Fibroblast of lung (primary cell): ENCODE data around the gene GOLGA6L1. TPM values are rescaled to one million over a fixed set of nuclear protein-coding genes. Genes with fewer than 3 reads are reported as not detected.
"Not testable (repeated sequence)": the region's sequence is repeated elsewhere in the genome, so short reads cannot be mapped to it uniquely, and the experiment has no call there.

Experiments used
- DNase-seq, 2 donors: peaks; one replicate each; pipeline versions ENCODE4 v3.0.0 to v3.0.0-alpha.2; 2010; ENCODE audit warnings: low read depth in 2 of 2
- H2AFZ ChIP-seq: 2 replicates; pipeline ENCODE4 v1.5.1; 2012; ENCODE audit warnings: low read length, control low read depth, inconsistent platforms
- H3K27ac ChIP-seq: 2 replicates; pipeline ENCODE4 v1.5.1; 2011; ENCODE audit warnings: low read length, control low read depth; ENCODE audit not compliant: insufficient read depth
- H3K27me3 ChIP-seq: 2 replicates; pipeline ENCODE4 v1.5.1; 2011; ENCODE audit warnings: mild to moderate bottlenecking, low read length; ENCODE audit not compliant: control insufficient read depth, insufficient read depth
- H3K36me3 ChIP-seq: 2 replicates; pipeline ENCODE4 v1.5.1; 2011; ENCODE audit warnings: low read length; ENCODE audit not compliant: control insufficient read depth, insufficient read depth
- H3K4me1 ChIP-seq: 2 replicates; pipeline ENCODE4 v1.5.1; 2011; ENCODE audit warnings: low read length; ENCODE audit not compliant: control insufficient read depth, insufficient read depth; ENCODE audit errors: extremely low read depth
- H3K4me2 ChIP-seq: 2 replicates; pipeline ENCODE4 v1.5.1; 2011; ENCODE audit warnings: low read length, control low read depth; ENCODE audit not compliant: insufficient read depth; ENCODE audit errors: extremely low read depth
- H3K4me3 ChIP-seq, 4 experiments: fragments of 200-600 bp in 1 of 4; sonication (generic) in 1 of 4; replicated peaks in 1 of 4; 2 replicates each; pipeline ENCODE4 v1.5.1; 2011 to 2016; ENCODE audit warnings: low read length in 4 of 4, low read depth in 3 of 4, mild to moderate bottlenecking in 3 of 4, control low read depth in 2 of 4, inconsistent platforms in 1 of 4, mixed read lengths in 1 of 4; ENCODE audit not compliant: insufficient read depth in 1 of 4; ENCODE audit errors: control extremely low read depth in 1 of 4
- H3K79me2 ChIP-seq: 2 replicates; pipeline ENCODE4 v1.5.1; 2012; ENCODE audit warnings: mild to moderate bottlenecking, low read length, inconsistent platforms; ENCODE audit not compliant: control insufficient read depth, insufficient read depth
- H3K9ac ChIP-seq: 2 replicates; pipeline ENCODE4 v1.5.1; 2011; ENCODE audit warnings: mild to moderate bottlenecking, low read length, control low read depth; ENCODE audit not compliant: insufficient read depth
- H3K9me3 ChIP-seq: 2 replicates; pipeline ENCODE4 v1.5.1; 2012; ENCODE audit warnings: low read depth, low read length; ENCODE audit not compliant: control insufficient read depth, insufficient read depth
- H4K20me1 ChIP-seq: 2 replicates; pipeline ENCODE4 v1.5.1; 2011; ENCODE audit warnings: low read length; ENCODE audit not compliant: control insufficient read depth, insufficient read depth; ENCODE audit errors: extremely low read depth
- polyA minus RNA-seq: library from RNA; depleted of rRNA, polyadenylated mRNA; stranded (reverse); fragments of >200 nt; gene quantifications from 2 replicates; pipeline ENCODE4 v1.2.3, GENCODE V29; 2011; ENCODE audit warnings: low replicate concordance
- polyA plus RNA-seq, 2 donors: library from polyadenylated mRNA; depleted of rRNA in 1 of 2; stranded (reverse) in 1 of 2; unstranded in 1 of 2; fragments of >200 nt; gene quantifications; 2 replicates each; pipeline ENCODE4 v1.2.1, GENCODE V29; 2011 to 2012; ENCODE audit warnings: missing spikeins in 1 of 2
- total RNA-seq: library from RNA; depleted of rRNA; stranded (reverse); fragments of >200 nt; gene quantifications from 2 replicates; pipeline ENCODE4 v1.2.1, GENCODE V29; 2014

Gene GOLGA6L1, protein sequence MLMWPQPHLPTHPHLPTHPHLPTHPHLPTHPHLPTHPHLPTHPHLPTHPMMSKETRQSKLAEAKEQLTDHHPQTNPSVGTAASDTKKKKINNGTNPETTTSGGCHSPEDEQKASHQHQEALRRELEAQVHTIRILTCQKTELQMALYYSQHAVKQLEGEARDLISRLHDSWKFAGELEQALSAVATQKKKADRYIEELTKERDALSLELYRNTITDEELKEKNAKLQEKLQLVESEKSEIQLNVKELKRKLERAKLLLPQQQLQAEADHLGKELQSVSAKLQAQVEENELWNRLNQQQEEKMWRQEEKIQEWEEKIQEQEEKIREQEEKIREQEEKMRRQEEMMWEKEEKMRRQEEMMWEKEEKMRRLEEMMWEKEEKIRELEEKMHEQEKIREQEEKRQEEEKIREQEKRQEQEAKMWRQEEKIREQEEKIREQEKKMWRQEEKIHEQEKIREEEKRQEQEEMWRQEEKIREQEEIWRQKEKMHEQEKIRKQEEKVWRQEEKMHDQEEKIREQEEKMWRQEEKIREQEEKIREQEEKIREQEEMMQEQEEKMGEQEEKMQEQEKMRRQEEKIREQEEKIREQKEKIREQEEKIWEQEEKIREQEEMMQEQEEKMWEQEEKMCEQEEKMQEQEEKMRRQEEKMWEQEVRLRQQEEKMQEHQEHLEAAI
- total RNA-seq (not detected in 2 replicates), polyA plus RNA-seq (not detected in 2 replicates), polyA minus RNA-seq (not detected in 2 replicates)
- not detected in 2 replicates for polyA plus RNA-seq (2012)

DNA sequence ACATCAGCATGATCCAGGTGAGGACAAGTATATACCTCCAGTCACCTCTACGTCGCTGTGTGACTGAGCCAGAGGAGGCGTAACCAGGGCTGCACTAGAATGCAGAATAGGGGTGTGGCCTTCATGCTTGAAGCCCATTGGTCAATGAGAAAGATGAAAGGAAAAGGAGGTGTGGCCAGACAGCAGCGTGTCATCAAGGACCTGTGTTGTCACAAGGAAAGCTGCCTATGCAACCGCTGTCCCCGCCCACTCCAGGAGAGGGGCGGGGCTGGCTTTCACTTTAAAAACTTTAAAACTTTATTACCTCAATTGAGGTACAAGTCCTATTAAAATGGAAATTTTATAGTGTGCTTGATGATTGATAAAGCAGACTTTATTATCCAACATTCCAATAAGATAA is at the start of gene GOLGA6L1:
Gene GOLGA6L1 (minus strand): TSS at position 101 of the 400 bp plus-strand sequence. CDS start 91 bp downstream, at position 10.
- H3K9ac ChIP-seq, H3K27ac ChIP-seq, H3K4me3 ChIP-seq, H3K36me3 ChIP-seq, H2AFZ ChIP-seq, H3K4me1 ChIP-seq, H3K9me3 ChIP-seq, H3K27me3 ChIP-seq, H3K4me2 ChIP-seq, H3K79me2 ChIP-seq, DNase-seq, H4K20me1 ChIP-seq: not testable (repeated sequence)

DNA sequence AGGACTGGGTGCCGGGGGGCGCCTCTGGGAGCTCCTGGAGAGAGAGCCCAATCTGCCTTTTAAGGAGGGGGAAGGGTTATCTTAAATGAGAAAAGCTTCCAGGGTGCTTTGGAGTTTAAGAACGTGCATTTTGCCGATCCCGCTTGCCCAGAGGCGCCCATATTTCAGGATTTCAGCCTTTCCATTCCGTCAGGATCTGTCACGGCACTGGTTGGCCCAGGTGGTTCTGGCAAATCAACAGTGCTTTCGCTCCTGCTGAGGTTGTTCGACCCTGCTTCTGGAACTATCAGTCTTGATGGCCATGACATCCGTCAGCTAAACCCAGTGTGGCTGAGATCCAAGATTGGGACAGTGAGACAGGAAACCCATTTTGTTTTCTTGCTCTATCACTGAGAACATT is 44.6 kb upstream of the GOLGA6L1 start:
- DNase-seq, H3K9ac ChIP-seq, H2AFZ ChIP-seq: not testable (repeated sequence)

DNA sequence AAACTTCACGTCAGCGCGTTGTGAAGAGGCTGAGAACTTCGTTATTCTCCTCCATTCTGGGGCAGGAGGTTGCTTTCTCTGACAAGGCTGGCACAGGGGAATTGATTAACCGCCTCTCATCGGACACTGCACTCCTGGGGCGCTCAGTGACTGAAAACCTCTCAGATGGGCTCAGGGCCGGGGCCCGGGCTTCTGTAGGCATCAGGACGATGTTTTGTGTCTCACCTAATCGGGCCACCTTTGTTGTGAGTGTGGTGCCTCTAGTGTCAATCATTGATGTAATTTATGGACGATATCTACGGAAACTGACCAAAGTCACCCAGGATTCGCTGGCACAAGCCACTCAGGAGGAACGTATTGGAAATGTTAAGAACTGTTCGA is 43.9 kb upstream of the GOLGA6L1 start:
- not testable (repeated sequence) for H3K79me2 ChIP-seq, H3K9me3 ChIP-seq, DNase-seq, H2AFZ ChIP-seq, H3K4me2 ChIP-seq, H3K27ac ChIP-seq, H3K9ac ChIP-seq, H3K36me3 ChIP-seq, H4K20me1 ChIP-seq, H3K4me1 ChIP-seq, H3K4me3 ChIP-seq, H3K27me3 ChIP-seq

More for the DNA sequence above, 44.6 kb upstream of the GOLGA6L1 start:
- not testable (repeated sequence) for H4K20me1 ChIP-seq, H3K36me3 ChIP-seq, H3K4me1 ChIP-seq, H3K79me2 ChIP-seq, H3K27me3 ChIP-seq, H3K4me2 ChIP-seq, H3K9me3 ChIP-seq, H3K4me3 ChIP-seq, H3K27ac ChIP-seq

DNA sequence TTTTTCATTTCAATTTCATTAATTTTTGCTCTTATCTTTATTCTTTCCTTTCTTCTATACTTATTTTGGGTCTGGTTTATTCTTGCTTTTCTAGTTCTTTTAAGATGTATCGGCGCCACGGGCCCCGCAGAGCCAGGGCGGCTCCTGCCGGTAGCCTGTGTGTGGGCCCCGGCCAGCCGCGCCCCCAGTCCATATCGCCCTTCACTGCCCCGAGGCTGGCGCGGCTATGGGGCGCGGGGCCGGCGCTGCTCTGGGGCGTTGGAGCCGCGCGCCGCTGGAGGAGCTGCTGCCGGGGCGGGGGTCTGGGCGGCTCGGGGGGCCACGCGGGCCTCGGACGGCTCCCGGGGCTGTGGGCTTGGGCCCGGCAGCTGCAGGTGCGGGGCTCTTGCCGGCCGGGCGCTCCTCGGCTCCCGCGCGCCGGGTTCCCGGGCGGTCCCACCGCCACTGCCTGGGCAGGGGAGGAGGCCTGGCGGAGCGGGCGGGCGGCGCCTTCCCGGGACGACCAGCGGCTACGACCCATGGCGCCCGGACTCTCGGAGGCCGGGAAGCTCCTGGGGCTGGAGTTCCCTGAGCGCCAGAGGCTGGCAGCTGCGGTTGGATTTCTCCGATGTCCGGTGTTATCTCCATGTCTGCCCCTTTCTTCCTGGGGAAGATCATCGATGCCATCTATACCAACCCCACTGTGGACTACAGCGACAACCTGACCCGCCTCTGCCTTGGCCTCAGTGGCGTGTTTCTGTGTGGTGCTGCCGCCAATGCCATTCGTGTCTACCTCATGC is 43.3 kb upstream of the GOLGA6L1 start:
- not testable (repeated sequence) for DNase-seq, H3K4me2 ChIP-seq, H3K4me1 ChIP-seq, H3K4me3 ChIP-seq, H3K36me3 ChIP-seq, H3K9ac ChIP-seq, H3K27me3 ChIP-seq, H2AFZ ChIP-seq, H4K20me1 ChIP-seq, H3K27ac ChIP-seq, H3K9me3 ChIP-seq, H3K79me2 ChIP-seq

DNA sequence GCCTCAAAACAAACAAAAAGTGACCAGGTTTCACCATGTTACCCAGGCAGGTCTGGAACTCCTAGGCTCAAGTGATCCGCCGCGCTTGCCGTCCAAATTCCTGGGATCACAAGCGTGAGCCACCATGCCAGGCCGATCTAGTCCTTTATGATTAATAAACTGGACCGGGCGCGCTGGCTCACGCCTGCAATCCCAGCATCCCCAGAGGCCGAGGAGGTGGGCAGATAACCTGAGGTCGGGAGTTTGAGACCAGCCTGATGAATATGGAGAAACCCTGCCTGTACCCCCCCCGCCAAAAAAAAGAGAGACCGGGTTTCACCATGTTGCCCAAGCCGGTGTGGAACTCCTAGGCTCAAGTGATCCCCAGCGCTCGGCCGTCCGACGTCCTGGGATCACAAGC is 40.1 kb upstream of the GOLGA6L1 start:
- H2AFZ ChIP-seq, DNase-seq, H3K4me3 ChIP-seq, H4K20me1 ChIP-seq, H3K9me3 ChIP-seq, H3K9ac ChIP-seq, H3K27ac ChIP-seq, H3K27me3 ChIP-seq, H3K36me3 ChIP-seq, H3K79me2 ChIP-seq, H3K4me1 ChIP-seq, H3K4me2 ChIP-seq: not testable (repeated sequence)

DNA sequence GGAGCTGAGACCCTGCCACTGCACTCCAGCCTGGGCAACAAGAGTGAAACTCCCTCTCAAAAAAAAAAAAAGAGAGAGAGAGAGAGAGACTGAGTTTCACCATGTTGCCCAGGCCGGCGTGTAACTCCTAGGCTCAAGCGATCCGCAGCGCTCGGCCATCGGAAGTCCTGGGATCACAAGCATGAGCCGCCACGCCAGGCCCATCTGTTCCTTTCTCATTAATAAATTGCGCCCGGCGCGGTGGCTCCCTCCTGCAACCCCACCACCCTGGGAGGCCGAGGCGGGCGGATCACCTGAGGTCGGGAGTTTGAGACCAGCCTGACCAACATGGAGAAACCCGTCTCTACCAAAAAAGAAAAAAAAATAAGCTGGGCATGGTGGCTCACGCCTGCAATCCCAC is 39.0 kb upstream of the GOLGA6L1 start:
- not testable (repeated sequence) for H3K4me2 ChIP-seq, H3K27ac ChIP-seq, H3K4me1 ChIP-seq, H3K36me3 ChIP-seq, H3K9ac ChIP-seq, H3K79me2 ChIP-seq, H3K9me3 ChIP-seq, DNase-seq, H3K27me3 ChIP-seq, H4K20me1 ChIP-seq, H2AFZ ChIP-seq, H3K4me3 ChIP-seq
